ENCODE data around the gene MTR.

GRCh38 chr1:236893626-236894545 lies 98.8 kb downstream of the MTR start:
- TF ChIP-seq, protein P1, sequence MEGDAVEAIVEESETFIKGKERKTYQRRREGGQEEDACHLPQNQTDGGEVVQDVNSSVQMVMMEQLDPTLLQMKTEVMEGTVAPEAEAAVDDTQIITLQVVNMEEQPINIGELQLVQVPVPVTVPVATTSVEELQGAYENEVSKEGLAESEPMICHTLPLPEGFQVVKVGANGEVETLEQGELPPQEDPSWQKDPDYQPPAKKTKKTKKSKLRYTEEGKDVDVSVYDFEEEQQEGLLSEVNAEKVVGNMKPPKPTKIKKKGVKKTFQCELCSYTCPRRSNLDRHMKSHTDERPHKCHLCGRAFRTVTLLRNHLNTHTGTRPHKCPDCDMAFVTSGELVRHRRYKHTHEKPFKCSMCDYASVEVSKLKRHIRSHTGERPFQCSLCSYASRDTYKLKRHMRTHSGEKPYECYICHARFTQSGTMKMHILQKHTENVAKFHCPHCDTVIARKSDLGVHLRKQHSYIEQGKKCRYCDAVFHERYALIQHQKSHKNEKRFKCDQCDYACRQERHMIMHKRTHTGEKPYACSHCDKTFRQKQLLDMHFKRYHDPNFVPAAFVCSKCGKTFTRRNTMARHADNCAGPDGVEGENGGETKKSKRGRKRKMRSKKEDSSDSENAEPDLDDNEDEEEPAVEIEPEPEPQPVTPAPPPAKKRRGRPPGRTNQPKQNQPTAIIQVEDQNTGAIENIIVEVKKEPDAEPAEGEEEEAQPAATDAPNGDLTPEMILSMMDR (IDR thresholded peaks at IDR 0.05): no peak
- TF ChIP-seq POLR2AphosphoS5 (IDR thresholded peaks at IDR 0.05): no peak

Measured in prostate gland (tissue), 2 donors.